ENCODE measurements around the gene LIPH.

The LIPH gene

GRCh38 chr3:185530856-185531255, 21.5 kb downstream of the LIPH start:
- no peak for TF ChIP-seq SIN3A (IDR thresholded peaks at IDR 0.05; ENCODE audit: borderline replicate concordance, insufficient read depth, low read length)
- no peak for TF ChIP-seq FOXP2 (optimal IDR thresholded peaks at IDR 0.05; ENCODE audit: borderline replicate concordance, extremely low read depth, extremely low read length, insufficient read depth)
- TF ChIP-seq POLR2AphosphoS5 (IDR thresholded peaks at IDR 0.05; ENCODE audit: low read depth, low read length), result no peak
- no peak for TF ChIP-seq TAF1 (IDR thresholded peaks at IDR 0.05; ENCODE audit: borderline replicate concordance, insufficient read depth, low read length)
- TF ChIP-seq REST (IDR thresholded peaks at IDR 0.05; ENCODE audit: insufficient read depth in 1 of 2, low read depth in 2 of 2, low read length in 2 of 2), result no peak

GRCh38 chr3:185528532-185528931, 23.9 kb downstream of the LIPH start:
- TF ChIP-seq SIN3A (IDR thresholded peaks at IDR 0.05; ENCODE audit: borderline replicate concordance, insufficient read depth, low read length) (no peak), FOXP2 (optimal IDR thresholded peaks at IDR 0.05; ENCODE audit: borderline replicate concordance, extremely low read depth, extremely low read length, insufficient read depth) (no peak), TAF1 (IDR thresholded peaks at IDR 0.05; ENCODE audit: borderline replicate concordance, insufficient read depth, low read length) (no peak), POLR2AphosphoS5 (IDR thresholded peaks at IDR 0.05; ENCODE audit: low read depth, low read length) (no peak), REST (IDR thresholded peaks at IDR 0.05; ENCODE audit: insufficient read depth in 1 of 2, low read depth in 2 of 2, low read length in 2 of 2) (no peak)

- TF ChIP-seq SIN3A (IDR thresholded peaks at IDR 0.05; ENCODE audit: borderline replicate concordance, insufficient read depth, low read length) (no peak), REST (IDR thresholded peaks at IDR 0.05; ENCODE audit: insufficient read depth in 1 of 2, low read depth in 2 of 2, low read length in 2 of 2) (no peak), POLR2AphosphoS5 (IDR thresholded peaks at IDR 0.05; ENCODE audit: low read depth, low read length) (no peak), FOXP2 (optimal IDR thresholded peaks at IDR 0.05; ENCODE audit: borderline replicate concordance, extremely low read depth, extremely low read length, insufficient read depth) (no peak), TAF1 (IDR thresholded peaks at IDR 0.05; ENCODE audit: borderline replicate concordance, insufficient read depth, low read length) (no peak)
Observed at GRCh38 chr3:185527364-185527763, 25.0 kb downstream of the LIPH start.

- TF ChIP-seq REST (IDR thresholded peaks at IDR 0.05; ENCODE audit: insufficient read depth in 1 of 2, low read depth in 2 of 2, low read length in 2 of 2), result no peak
Observed at GRCh38 chr3:185526349-185526951, 25.9 kb downstream of the LIPH start.
